BJ (cell line): Measurements from ENCODE around the gene DOHH. TPM values are rescaled to one million over a fixed set of nuclear protein-coding genes. Genes with fewer than 3 reads are reported as not detected.

Source experiments
- CTCF ChIA-PET: fragments of 350-600 bp; formaldehyde crosslinking; extraction: SDS; loops from one replicate; lab custom pipeline; 2021; ENCODE audit warnings: antibody characterized with exemption, inconsistent platforms; lab: Yijun Ruan, JAX
- POLR2A ChIA-PET: fragments of 300-600 bp; sonication (Branson Sonifier 250); formaldehyde crosslinking; extraction: SDS; loops from one replicate; lab custom pipeline; 2021; ENCODE audit warnings: antibody characterized with exemption; lab: Charles Lee
- DNase-seq: peaks from one replicate; pipeline ENCODE4 v3.0.0-alpha.2; 2011; ENCODE audit warnings: low read depth
- H3K27me3 ChIP-seq: 2 replicates; pipeline ENCODE4 v1.6.0; 2011; ENCODE audit warnings: low read length; ENCODE audit not compliant: control insufficient read depth, insufficient read depth
- H3K36me3 ChIP-seq: 2 replicates; pipeline ENCODE4 v1.5.1; 2011; ENCODE audit warnings: low read length; ENCODE audit not compliant: control insufficient read depth, insufficient read depth
- H3K4me3 ChIP-seq: 2 replicates; pipeline ENCODE4 v1.5.1; 2011; ENCODE audit warnings: low read depth, mild to moderate bottlenecking, control low read depth, low read length
- CTCF ChIP-seq: IDR thresholded peaks from 2 replicates; pipeline ENCODE4 v1.5.1; 2011; ENCODE audit warnings: low read depth, mild to moderate bottlenecking, control low read depth, inconsistent platforms, low read length, moderate library complexity; ENCODE audit not compliant: insufficient read depth
- polyA plus RNA-seq: library from polyadenylated mRNA; depleted of rRNA; stranded (reverse); fragments of >200 nt; gene quantifications from 2 replicates; pipeline ENCODE4 v1.2.3, GENCODE V29; 2011

DOHH gene
- polyA plus RNA-seq, 1 experiment: 8.3 TPM

GRCh38 chr19:3444695-3445234 is 55.7 kb downstream of the DOHH start:
- Histone ChIP-seq H3K27me3 (no peaks in the 10 kb centered on the region), H3K4me3 (no peak overlapping the region), H3K36me3 (peaks cover 40% of the 10 kb centered on the region)
- TF ChIP-seq CTCF: no peak
- DNase-seq: no peak
- ChIA-PET CTCF (interaction anchor here (0.5 to 1.1 kb wide), 2 partner anchors 24 to 25 kb away, joined by 3 read pairs; no protein-coding TSS in a partner anchor), POLR2A (no interaction called here)

- Histone ChIP-seq H3K4me3 (no peak overlapping the region), H3K27me3 (no peaks in the 10 kb centered on the region), H3K36me3 (peaks cover 38% of the 10 kb centered on the region)
- ChIA-PET CTCF (interaction anchor here (0.5 to 1.1 kb wide), 2 partner anchors 24 to 25 kb away, joined by 3 read pairs; no protein-coding TSS in a partner anchor), POLR2A (no interaction called here)
- no peak for TF ChIP-seq CTCF
- DNase-seq: no peak
Observed at GRCh38 chr19:3443840-3444694, 56.4 kb downstream of the DOHH start.

- DNase-seq: no peak
- Histone ChIP-seq H3K27me3 (no peaks in the 10 kb centered on the region), H3K36me3 (peaks cover 34% of the 10 kb centered on the region), H3K4me3 (no peak overlapping the region)
- POLR2A ChIA-PET: no interaction called here
- TF ChIP-seq CTCF: no peak
- CTCF ChIA-PET: interaction anchor here (1.6 kb wide), 1 partner anchor 13 kb away, joined by 5 read pairs; no protein-coding TSS in a partner anchor
Observed at GRCh38 chr19:3442487-3443071, 57.9 kb downstream of the DOHH start.

GRCh38 chr19:3441986-3442329 is 58.5 kb downstream of the DOHH start:
- TF ChIP-seq CTCF: no peak
- CTCF ChIA-PET: interaction anchor here (0.6 to 1.6 kb wide), 2 partner anchors 12 to 227 kb away, joined by 4 to 5 read pairs; no protein-coding TSS in a partner anchor
- Histone ChIP-seq H3K36me3 (peaks cover 36% of the 10 kb centered on the region), H3K4me3 (no peak overlapping the region), H3K27me3 (no peaks in the 10 kb centered on the region)
- no peak for DNase-seq
- POLR2A ChIA-PET: no interaction called here
